GM19452 (cell line): ENCODE results near the gene SLC1A5.

ENCODE experiments used
- ATAC-seq: cut with Tn5 transposase; IDR thresholded peaks from one replicate; pipeline ENCODE4 v1.9.1; 2021; ENCODE audit not compliant: unreplicated experiment

The SLC1A5 gene

GRCh38 chr19:46745030-46745429, 43.4 kb downstream of the SLC1A5 start:
- ATAC-seq, result no peak

DNA sequence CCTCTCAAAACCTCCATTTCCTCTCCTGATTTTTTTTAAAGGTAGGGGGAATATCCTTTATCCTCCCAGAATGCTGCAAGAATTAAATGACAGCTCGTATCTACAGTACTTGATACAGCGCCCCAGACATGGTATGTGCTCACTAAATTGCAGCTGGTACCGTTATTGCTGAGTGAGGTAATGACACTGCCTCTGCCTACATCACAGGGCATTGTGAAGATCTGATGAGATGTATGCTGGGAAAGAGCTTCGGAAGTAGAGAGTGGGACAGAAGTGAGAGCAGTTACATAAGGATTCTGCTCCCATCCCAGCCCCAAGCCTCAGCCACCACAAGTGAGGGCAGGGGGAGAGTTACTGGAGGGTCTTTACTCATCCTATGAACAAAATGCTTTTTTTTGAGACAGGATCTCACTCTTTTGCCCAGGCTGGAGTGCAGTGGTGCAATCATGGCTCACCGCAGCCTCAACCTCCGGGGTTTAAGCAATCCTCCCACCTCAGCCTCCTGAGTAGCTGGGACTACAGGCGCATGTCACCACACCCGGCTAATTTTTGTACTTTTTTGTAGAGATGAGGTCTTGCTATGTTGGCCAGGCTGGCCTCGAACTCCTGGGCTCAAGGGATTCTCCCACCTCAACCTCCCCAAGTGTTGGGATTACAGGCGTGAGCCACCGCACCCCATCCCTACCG, 44.2 kb downstream of the SLC1A5 start:
- ATAC-seq, result no peak

GRCh38 chr19:46742926-46743480, 45.4 kb downstream of the SLC1A5 start:
- no peak for ATAC-seq

- ATAC-seq, result no peak
Observed at GRCh38 chr19:46741447-46741846, 46.9 kb downstream of the SLC1A5 start.

DNA sequence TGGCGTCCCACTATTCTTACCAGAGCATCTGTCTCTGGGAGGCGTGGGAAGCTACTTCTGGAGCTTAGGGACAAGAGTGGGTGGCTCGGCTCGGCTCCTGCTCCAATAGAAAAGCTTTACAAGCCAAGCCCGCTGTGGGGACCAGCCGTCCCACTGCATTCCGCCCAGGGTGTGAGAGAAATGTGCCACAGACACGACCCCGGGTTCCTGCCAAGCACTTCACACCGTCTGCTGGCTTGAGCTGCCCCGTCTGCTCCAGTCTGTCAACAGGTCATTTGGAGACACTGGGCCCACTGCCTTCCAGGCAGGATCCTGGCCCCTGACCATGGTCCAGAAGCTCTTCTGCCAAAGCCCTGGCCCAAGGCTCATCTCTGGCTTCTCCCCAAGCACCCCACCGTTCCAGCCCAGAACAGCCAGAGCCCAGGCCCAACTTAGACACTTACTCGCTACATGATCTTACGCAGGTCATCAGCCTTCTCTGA, 49.1 kb downstream of the SLC1A5 start:
- ATAC-seq, result no peak

- ATAC-seq, result no peak
Observed at GRCh38 chr19:46737761-46738171, 50.6 kb downstream of the SLC1A5 start.

GRCh38 chr19:46737298-46737654, 51.1 kb downstream of the SLC1A5 start:
- no peak for ATAC-seq

- no peak for ATAC-seq
Observed at GRCh38 chr19:46736531-46737297, 51.7 kb downstream of the SLC1A5 start.

DNA sequence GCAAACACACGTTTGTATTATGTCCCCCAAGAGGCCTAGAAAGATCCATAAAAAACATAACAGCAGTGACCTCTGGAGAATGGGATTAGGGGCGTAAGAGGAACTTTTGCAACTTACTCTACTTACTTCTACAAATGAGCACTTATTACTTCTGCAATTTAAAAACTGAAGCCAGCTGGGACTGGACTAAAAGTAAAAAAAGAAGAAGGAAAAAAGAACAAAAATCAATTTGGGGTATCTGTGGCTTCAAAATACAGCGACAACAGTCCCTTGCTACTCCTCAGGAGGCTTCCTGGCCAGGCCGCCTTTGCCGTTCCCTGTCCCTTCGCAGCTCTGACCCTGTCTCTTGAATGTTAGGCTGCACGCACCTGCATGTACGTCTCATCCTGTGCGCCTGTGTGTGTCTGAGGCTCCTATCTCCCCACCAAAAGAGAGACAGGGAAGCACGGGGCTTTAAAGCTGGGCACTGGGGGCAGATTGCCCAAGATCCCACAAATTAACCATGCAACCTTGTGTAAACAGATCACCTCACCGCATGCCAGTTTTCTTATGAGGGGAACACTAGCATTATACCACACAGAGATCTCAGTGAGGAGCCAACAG, 54.6 kb downstream of the SLC1A5 start:
- no peak for ATAC-seq

DNA sequence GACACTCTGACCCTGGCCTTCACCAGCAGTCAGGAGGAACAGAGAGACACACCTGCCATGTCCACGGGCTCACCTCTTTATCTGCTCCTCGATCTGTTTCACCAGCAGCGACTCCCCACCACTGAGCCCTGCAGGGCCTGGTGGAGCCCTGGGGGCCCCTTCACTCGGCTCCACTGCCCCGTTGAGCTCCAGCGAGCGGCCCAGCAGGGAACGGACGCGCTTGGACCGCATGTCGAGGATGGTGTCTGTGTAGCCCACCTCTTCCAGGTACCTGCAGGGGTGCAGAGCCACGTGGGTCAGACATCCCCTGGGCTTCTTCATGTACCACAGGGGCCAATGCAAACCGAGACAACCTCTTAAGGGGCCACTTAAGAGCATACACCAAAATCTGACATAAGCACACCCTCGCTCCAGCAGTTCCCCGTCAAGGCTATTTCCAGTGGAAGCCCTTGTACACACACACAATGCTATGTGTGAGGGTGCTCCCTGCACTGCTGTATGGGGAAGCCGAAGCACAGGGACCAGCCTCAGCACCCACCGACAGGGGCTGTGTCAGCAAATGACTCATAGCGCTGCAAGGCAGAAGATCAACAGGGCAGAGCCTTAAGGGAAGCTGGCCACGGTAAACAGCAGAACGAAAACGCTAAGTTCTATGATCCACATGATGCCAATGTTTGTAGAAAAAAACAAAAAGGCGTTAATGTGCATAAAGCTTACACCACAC, 55.3 kb downstream of the SLC1A5 start:
- no peak for ATAC-seq

- ATAC-seq, result no peak
Observed at GRCh38 chr19:46732172-46732938, 56.0 kb downstream of the SLC1A5 start.

DNA sequence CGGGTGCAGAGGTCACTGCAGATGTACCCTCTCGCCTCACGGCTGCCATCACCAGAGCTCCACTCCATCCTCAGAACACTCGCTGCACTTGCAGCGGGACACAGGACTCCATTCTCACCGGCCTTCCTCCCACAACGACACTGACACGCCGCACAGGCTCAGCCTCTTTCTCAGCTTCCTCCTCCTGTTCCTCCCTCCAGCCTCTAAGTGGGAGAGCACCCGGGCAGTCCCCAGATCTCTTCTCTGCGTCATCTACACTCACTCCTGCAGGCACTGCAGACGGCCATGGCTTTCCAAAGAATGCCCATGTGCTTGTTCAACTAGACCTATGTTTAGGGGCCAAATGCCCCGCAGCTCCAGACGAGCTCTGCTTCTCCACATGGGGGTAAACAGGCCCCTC, 56.8 kb downstream of the SLC1A5 start:
- ATAC-seq, result no peak

DNA sequence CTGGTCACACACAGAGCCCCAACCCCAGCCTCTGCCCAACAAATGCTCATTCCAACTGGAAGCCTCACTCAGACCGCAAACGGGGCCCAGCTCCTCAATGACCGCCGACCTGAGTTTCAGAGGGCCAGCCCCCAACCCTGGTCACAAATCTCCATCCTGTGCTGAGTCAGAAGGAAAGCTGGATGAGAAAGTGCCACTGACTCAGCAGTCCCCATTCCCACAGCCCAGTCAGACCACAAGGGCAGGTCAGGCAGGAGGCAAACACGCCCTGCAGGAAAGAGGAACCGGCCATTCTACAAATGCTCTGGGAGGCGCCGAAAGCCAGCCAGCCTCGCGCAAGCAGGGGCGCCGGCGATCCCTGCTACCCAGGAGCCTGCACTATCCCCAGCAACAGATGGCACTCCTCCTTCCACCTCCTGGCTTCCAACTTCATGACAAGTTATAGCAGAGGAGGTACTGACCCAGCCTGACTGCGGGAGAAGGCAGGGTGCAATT, 57.3 kb downstream of the SLC1A5 start:
- ATAC-seq, result no peak

DNA sequence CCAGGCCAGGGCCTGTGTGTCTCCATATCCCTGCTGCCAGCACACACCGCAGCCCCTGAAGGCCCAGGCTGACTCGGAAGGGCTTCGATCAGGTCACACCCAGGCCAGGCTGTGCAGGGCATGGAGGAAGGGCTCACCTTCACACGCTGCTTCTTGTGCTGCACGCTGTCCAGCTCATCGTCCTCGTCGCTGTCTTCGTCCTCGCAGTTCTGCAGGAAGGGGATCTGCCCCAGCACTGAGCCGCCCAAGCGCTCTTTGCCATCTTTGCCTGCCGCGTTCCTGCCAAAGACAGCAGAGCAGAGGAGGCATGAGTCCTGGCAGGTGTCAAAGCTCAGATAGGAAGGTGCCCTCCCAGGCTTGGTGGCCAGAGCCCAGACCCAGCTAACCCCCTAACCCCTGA, 57.8 kb downstream of the SLC1A5 start:
- no peak for ATAC-seq

- ATAC-seq, result no peak
Observed at GRCh38 chr19:46730187-46730586, 58.2 kb downstream of the SLC1A5 start.

DNA sequence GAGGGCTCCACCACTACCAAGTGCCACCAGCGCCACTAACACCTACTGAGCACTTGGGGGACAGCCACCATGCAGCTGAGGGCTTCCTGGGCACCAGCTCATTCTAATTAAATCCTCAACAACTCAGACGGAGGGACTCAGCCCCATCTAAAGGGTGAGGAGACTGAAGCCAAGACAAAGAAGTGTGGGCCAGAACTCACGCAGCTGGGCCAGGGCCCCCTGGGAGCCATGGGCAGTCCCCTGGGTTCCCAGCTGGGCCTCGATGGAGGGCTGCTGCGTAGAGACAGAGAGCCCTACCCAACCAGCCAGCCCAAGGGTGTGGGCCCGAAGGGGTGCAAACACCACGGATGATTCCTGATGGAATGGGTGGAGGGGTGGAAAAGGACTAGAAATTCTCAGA, 58.7 kb downstream of the SLC1A5 start:
- no peak for ATAC-seq

GRCh38 chr19:46728693-46729339, 59.6 kb downstream of the SLC1A5 start:
- no peak for ATAC-seq

GRCh38 chr19:46728208-46728607, 60.2 kb downstream of the SLC1A5 start:
- ATAC-seq, result no peak

DNA sequence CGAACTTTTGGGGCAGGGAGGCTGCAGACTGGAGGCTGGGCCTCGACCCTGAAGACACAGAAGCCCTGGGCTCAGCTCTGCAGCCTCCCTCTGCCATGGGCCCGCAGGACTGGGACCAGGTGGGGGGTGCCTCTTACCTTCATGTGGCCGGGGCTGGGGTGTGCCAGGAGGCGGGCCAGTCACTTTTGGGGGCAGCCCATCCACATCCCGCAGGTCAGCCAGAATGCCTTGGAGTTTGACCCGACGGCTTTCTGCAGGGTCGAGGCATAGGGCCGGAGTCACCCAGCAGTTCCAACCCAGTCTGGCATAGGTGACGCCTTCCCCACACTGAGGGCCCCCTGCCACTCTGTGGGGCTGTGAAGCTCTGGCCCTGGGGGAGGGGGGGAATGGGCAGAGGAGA, 60.6 kb downstream of the SLC1A5 start:
- no peak for ATAC-seq
